Loucy (cell line): Measurements from ENCODE around the gene LIMS1.

Source experiments
- EZH2phosphoT487 ChIP-seq: fragments of 200-600 bp; IDR thresholded peaks from 2 replicates; pipeline ENCODE4 v1.6.1; 2018; ENCODE audit warnings: antibody characterized with exemption, mild to moderate bottlenecking, moderate library complexity, borderline replicate concordance
- TF ChIP-seq, protein P1 (sequence below): fragments of 200-600 bp; sonication (generic); conservative IDR thresholded peaks from 2 replicates; pipeline ENCODE4 v1.5.1; 2014; ENCODE audit warnings: mild to moderate bottlenecking, antibody characterized with exemption, low read length

DNA sequence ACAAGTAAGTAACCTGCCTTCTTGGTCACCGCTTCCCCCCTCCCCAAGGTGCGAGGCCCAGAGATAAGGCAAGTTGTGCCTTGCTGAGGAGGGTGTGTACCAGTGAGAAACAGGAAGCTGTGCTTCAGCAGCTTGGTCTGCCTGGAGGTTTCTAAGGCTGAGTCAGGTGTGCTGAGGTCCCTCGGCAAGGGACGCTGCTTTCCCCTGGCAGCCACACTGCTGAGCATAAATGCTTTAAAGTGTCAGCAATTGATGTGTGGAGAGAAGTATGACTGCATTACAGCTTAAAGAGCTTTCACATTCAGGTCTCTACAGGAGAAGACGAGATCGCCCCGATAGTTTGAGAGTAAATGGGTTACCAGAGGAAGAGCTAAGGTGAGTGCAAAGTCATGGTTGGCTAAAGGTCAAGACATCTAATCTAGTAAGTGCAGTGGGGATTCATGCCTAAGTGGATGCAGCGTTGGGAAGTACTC, 86.9 kb downstream of the LIMS1 start:
- TF ChIP-seq, protein P1, sequence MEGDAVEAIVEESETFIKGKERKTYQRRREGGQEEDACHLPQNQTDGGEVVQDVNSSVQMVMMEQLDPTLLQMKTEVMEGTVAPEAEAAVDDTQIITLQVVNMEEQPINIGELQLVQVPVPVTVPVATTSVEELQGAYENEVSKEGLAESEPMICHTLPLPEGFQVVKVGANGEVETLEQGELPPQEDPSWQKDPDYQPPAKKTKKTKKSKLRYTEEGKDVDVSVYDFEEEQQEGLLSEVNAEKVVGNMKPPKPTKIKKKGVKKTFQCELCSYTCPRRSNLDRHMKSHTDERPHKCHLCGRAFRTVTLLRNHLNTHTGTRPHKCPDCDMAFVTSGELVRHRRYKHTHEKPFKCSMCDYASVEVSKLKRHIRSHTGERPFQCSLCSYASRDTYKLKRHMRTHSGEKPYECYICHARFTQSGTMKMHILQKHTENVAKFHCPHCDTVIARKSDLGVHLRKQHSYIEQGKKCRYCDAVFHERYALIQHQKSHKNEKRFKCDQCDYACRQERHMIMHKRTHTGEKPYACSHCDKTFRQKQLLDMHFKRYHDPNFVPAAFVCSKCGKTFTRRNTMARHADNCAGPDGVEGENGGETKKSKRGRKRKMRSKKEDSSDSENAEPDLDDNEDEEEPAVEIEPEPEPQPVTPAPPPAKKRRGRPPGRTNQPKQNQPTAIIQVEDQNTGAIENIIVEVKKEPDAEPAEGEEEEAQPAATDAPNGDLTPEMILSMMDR = no peak
- no peak for TF ChIP-seq EZH2phosphoT487
